HCT116 (cell line): Measurements from ENCODE around the gene LDHD. TPM values are rescaled to one million over a fixed set of nuclear protein-coding genes. Genes with fewer than 3 reads are reported as not detected.

Experiments
- ATAC-seq: fragments of 200-7000 bp; cut with Tn5 transposase; 2 replicates; pipeline ENCODE4 v1.9.1; 2020; ENCODE audit warnings: mild to moderate bottlenecking, moderate library complexity
- BruUV-seq: library from RNA; stranded (reverse); fragments of 400-500 nt; replicated peaks from 2 replicates; lab custom pipeline; 2021; lab: Mats Ljungman, UMichigan
- CTCF ChIA-PET: fragments of 300-600 bp; sonication (Branson Sonifier 250); formaldehyde crosslinking; loops from one replicate; lab custom pipeline; 2021; ENCODE audit warnings: antibody characterized with exemption; lab: Charles Lee
- POLR2A ChIA-PET: fragments of 300-600, 350-600 bp; sonication (Branson Sonifier 250); formaldehyde crosslinking; loops from one replicate; lab custom pipeline; 2021; ENCODE audit warnings: antibody characterized with exemption; lab: Charles Lee
- RAD21 ChIA-PET, 2 experiments: fragments of 300-600 bp; sonication (Branson Sonifier 250); formaldehyde crosslinking; loops; one replicate each; lab custom pipeline; 2023; ENCODE audit warnings: low total read pairs in 2 of 2; ENCODE audit not compliant: uncharacterized antibody in 2 of 2, unreplicated experiment in 2 of 2, low non-redundant PET in 1 of 2; lab: Charles Lee
- DNase-seq: peaks from one replicate; pipeline ENCODE4 v3.0.0-alpha.2; 2010; ENCODE audit warnings: low read depth, low spot score
- H2AFZ ChIP-seq: fragments of 200-600 bp; shearing (Covaris generic), sonication (generic); 2 replicates; pipeline ENCODE4 v1.6.1; 2017; ENCODE audit warnings: low read depth, mixed run types, mixed read lengths, antibody characterized with exemption, low read length; ENCODE audit not compliant: poor library complexity, severe bottlenecking
- H3K27ac ChIP-seq: 2 replicates; pipeline ENCODE4 v1.5.1; 2012; ENCODE audit warnings: low read depth, low read length
- H3K27me3 ChIP-seq: fragments of 200-600 bp; sonication (generic); 2 replicates; pipeline ENCODE4 v1.6.1; 2016; ENCODE audit warnings: mixed run types, low read length, mixed read lengths; ENCODE audit not compliant: insufficient read depth
- H3K36me3 ChIP-seq, 2 experiments: fragments of 200-500 bp in 1 of 2; fragments of 200-600 bp in 1 of 2; sonication (Bioruptor generic) in 1 of 2; sonication (generic) in 1 of 2; 2 replicates each; pipeline versions ENCODE4 v1.5.1 to v1.6.1; 2014 to 2016; ENCODE audit warnings: low read length in 2 of 2, inconsistent platforms in 1 of 2, mixed read lengths in 1 of 2, mixed run types in 1 of 2; ENCODE audit not compliant: insufficient read depth in 2 of 2, control insufficient read depth in 1 of 2
- H3K4me1 ChIP-seq, 2 experiments: fragments of 200-600 bp in 1 of 2; sonication (generic) in 1 of 2; 2 replicates each; pipeline versions ENCODE4 v1.5.1 to v1.6.1; 2012 to 2017; ENCODE audit warnings: low read length in 2 of 2, inconsistent platforms in 1 of 2, mild to moderate bottlenecking in 1 of 2, mixed read lengths in 1 of 2, mixed run types in 1 of 2, moderate library complexity in 1 of 2; ENCODE audit not compliant: insufficient read depth in 2 of 2, control insufficient read depth in 1 of 2
- H3K4me2 ChIP-seq: fragments of 200-600 bp; sonication (generic); 2 replicates; pipeline ENCODE4 v1.6.1; 2017; ENCODE audit warnings: mixed run types, low read length, mixed read lengths
- H3K4me3 ChIP-seq, 2 experiments: fragments of 200-600 bp in 1 of 2; sonication (generic) in 1 of 2; replicated peaks in 1 of 2; 2 replicates each; pipeline ENCODE4 v1.5.1; 2011 to 2016; ENCODE audit warnings: low read length in 2 of 2, control low read depth in 1 of 2, low read depth in 1 of 2, mild to moderate bottlenecking in 1 of 2, mixed read lengths in 1 of 2, mixed run types in 1 of 2
- H3K79me2 ChIP-seq: fragments of 200-600 bp; sonication (generic); 2 replicates; pipeline ENCODE4 v1.6.1; 2017; ENCODE audit warnings: mild to moderate bottlenecking, mixed run types, low read length, moderate library complexity, mixed read lengths; ENCODE audit not compliant: insufficient read depth
- H3K9ac ChIP-seq: fragments of 200-600 bp; sonication (generic); 2 replicates; pipeline ENCODE4 v1.6.1; 2016; ENCODE audit warnings: low read length, mixed read lengths
- H3K9me2 ChIP-seq: fragments of 200-600 bp; sonication (generic), shearing (Covaris generic); 2 replicates; pipeline ENCODE4 v1.6.1; 2017; ENCODE audit warnings: mixed run types, mild to moderate bottlenecking, moderate library complexity; ENCODE audit not compliant: insufficient read depth
- H3K9me3 ChIP-seq, 2 experiments: fragments of 200-500 bp in 1 of 2; fragments of 200-600 bp in 1 of 2; sonication (Bioruptor generic) in 1 of 2; sonication (generic) in 1 of 2; 2 replicates each; pipeline ENCODE4 v1.6.1; 2014 to 2017; ENCODE audit warnings: low read length in 2 of 2, mixed read lengths in 2 of 2, inconsistent platforms in 1 of 2, low read depth in 1 of 2, mild to moderate bottlenecking in 1 of 2, mixed run types in 1 of 2, moderate library complexity in 1 of 2; ENCODE audit not compliant: control insufficient read depth in 1 of 2, insufficient read depth in 1 of 2
- H4K20me1 ChIP-seq: fragments of 200-600 bp; sonication (generic), shearing (Covaris generic); 2 replicates; pipeline ENCODE4 v1.6.1; 2017; ENCODE audit warnings: mixed run types, mild to moderate bottlenecking, moderate library complexity; ENCODE audit not compliant: insufficient read depth
- CEBPB ChIP-seq: IDR thresholded peaks from 2 replicates; pipeline ENCODE4 v1.6.1; 2012; ENCODE audit warnings: low read depth
- EZH2phosphoT487 ChIP-seq: fragments of 200-600 bp; IDR thresholded peaks from 2 replicates; pipeline ENCODE4 v1.6.1; 2018; ENCODE audit warnings: antibody characterized with exemption, borderline replicate concordance
- FOSL1 ChIP-seq: IDR thresholded peaks from 2 replicates; pipeline ENCODE4 v1.6.1; 2012; ENCODE audit warnings: low read depth
- JUND ChIP-seq: IDR thresholded peaks from 2 replicates; pipeline ENCODE4 v1.6.1; 2012
- POLR2A ChIP-seq: IDR thresholded peaks from 2 replicates; pipeline ENCODE4 v1.7.0; 2011; ENCODE audit warnings: borderline replicate concordance; ENCODE audit not compliant: insufficient read depth, insufficient read length; ENCODE audit errors: extremely low read depth
- RAD21 ChIP-seq: IDR thresholded peaks from 2 replicates; pipeline ENCODE4 v1.6.1; 2012; ENCODE audit warnings: low read depth, mild to moderate bottlenecking
- SP1 ChIP-seq: IDR thresholded peaks from 2 replicates; pipeline ENCODE4 v1.6.1; 2012; ENCODE audit warnings: low read depth
- SRF ChIP-seq: IDR thresholded peaks from 2 replicates; pipeline ENCODE4 v1.6.1; 2012; ENCODE audit warnings: low read depth
- YY1 ChIP-seq: IDR thresholded peaks from 2 replicates; pipeline ENCODE4 v1.6.1; 2011; ENCODE audit warnings: low read length, low read depth, moderate library complexity, mild to moderate bottlenecking; ENCODE audit not compliant: insufficient replicate concordance; ENCODE audit errors: extremely low read depth
- ZBTB33 ChIP-seq: IDR thresholded peaks from 2 replicates; pipeline ENCODE4 v1.6.1; 2011; ENCODE audit warnings: mild to moderate bottlenecking, low read length, moderate library complexity; ENCODE audit not compliant: insufficient replicate concordance; ENCODE audit errors: extremely low read depth
- ZFX ChIP-seq: fragments of 450-650 bp; IDR thresholded peaks from 2 replicates; pipeline ENCODE4 v1.6.1; 2017
- ZNF274 ChIP-seq: fragments of 200-500 bp; sonication (Bioruptor generic); IDR thresholded peaks from 2 replicates; pipeline ENCODE4 v1.6.1; 2014; ENCODE audit warnings: mild to moderate bottlenecking, low read depth, low read length, inconsistent platforms
- intact Hi-C: fragments of 100-400 bp; cut with micrococcal nuclease; formaldehyde crosslinking; loops from 2 replicates; pipeline ENCODE4 v1.10.0; 2022
- total RNA-seq: library from RNA; stranded (reverse); gene quantifications from one replicate; pipeline ENCODE4 v1.2.1, GENCODE V29; 2021; ENCODE audit not compliant: unreplicated experiment
- TF ChIP-seq, protein P1 (sequence below): IDR thresholded peaks from 2 replicates; pipeline ENCODE4 v1.6.1; 2012
- TF ChIP-seq, protein P2 (sequence below), 3 experiments: fragments of 200-600 bp in 1 of 3; sonication (generic) in 1 of 3; IDR thresholded peaks in 2 of 3; conservative IDR thresholded peaks in 1 of 3; 2 replicates each; pipeline ENCODE4 v1.5.1; 2012 to 2017; ENCODE audit warnings: low read depth in 2 of 3, low read length in 2 of 3, antibody characterized with exemption in 1 of 3, borderline replicate concordance in 1 of 3, control low read depth in 1 of 3, mild to moderate bottlenecking in 1 of 3, mixed read lengths in 1 of 3, mixed run types in 1 of 3, moderate library complexity in 1 of 3; ENCODE audit not compliant: insufficient read depth in 1 of 3

LDHD gene
- total RNA-seq, 1 experiment from 2014 or later = 3.4 TPM

DNA sequence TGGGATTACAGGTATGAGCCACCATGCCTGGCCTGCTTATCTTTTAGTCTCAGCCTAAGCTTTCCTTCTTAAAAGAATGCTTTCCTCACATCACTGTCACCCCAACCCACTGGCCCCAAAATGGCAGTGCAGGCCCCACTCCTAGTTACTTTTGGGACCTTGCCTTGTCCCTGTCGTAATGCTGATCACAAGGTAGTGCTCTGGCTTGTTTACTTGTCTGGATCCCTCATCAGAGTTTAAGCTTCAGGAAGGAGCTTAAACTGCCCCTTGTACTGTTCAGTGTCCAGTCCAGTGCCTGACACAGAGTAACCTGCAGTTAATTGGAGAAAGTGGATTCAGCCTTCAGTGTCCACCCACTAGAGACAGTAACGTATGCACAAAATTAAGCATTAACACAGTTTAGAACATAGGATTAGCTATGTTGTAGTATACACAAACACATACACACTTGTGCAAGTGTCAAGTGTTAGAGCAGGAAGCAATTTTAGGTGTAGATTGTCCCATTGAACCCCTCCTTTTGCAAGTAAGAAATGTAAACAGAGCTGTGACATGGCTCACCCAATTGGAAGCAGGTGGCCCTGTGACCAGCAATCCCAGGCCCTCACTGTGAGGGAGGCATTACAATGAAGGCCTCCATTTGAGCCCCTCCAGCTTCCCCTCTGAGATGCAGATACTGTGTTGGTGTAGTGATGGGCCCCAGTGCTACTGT lies 44.2 kb downstream of the LDHD start (continued):
- TF ChIP-seq ZBTB33 (no peak), JUND (no peak), FOSL1 (no peak), POLR2A (no peak)

DNA sequence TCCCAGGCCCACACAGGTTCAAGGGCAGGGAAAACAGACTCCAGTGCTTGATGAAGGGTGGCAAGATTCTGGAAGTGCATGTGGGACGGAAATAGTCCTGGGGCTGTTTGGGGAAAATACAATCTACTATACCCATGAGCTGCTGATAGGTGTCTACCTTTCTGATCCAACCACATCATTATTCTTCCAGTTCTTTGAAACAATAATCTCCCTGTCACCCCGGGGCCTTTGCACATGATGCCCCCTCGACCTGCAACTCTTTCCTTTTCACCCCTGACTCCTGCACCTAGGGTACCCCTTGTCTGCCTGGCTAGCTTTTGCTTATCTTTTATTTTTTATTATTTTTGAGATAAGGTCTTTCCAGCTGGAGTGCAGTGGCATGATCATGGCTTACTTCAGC lies 45.0 kb downstream of the LDHD start:
- Histone ChIP-seq H3K9me2 (no peaks in the 10 kb centered on the region), H4K20me1 (no peaks in the 10 kb centered on the region), H2AFZ (no peak overlapping the region), H3K4me1 (no peaks in the 10 kb centered on the region), H3K27me3 (no peaks in the 10 kb centered on the region), H3K9me3 (no peaks in the 10 kb centered on the region), H3K4me2 (no peak overlapping the region), H3K27ac (no peak overlapping the region), H3K9ac (no peak overlapping the region), H3K79me2 (peaks cover 70% of the 10 kb centered on the region), H3K36me3 (no peaks in the 10 kb centered on the region), H3K4me3 (no peak overlapping the region)
- ATAC-seq = no peak
- intact Hi-C loops = no loop called here
- no TSS peak for BruUV-seq
- ChIA-PET RAD21 (no interaction called here), CTCF (no interaction called here), POLR2A (no interaction called here)
- TF ChIP-seq, protein P1, sequence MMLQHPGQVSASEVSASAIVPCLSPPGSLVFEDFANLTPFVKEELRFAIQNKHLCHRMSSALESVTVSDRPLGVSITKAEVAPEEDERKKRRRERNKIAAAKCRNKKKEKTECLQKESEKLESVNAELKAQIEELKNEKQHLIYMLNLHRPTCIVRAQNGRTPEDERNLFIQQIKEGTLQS = no peak
- no peak for TF ChIP-seq ZFX
- no peak for TF ChIP-seq RAD21
- TF ChIP-seq ZNF274 = no peak
- TF ChIP-seq SP1 = no peak
- TF ChIP-seq YY1 = no peak
- TF ChIP-seq, protein P2, sequence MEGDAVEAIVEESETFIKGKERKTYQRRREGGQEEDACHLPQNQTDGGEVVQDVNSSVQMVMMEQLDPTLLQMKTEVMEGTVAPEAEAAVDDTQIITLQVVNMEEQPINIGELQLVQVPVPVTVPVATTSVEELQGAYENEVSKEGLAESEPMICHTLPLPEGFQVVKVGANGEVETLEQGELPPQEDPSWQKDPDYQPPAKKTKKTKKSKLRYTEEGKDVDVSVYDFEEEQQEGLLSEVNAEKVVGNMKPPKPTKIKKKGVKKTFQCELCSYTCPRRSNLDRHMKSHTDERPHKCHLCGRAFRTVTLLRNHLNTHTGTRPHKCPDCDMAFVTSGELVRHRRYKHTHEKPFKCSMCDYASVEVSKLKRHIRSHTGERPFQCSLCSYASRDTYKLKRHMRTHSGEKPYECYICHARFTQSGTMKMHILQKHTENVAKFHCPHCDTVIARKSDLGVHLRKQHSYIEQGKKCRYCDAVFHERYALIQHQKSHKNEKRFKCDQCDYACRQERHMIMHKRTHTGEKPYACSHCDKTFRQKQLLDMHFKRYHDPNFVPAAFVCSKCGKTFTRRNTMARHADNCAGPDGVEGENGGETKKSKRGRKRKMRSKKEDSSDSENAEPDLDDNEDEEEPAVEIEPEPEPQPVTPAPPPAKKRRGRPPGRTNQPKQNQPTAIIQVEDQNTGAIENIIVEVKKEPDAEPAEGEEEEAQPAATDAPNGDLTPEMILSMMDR (IDR thresholded peaks at IDR 0.05 in 2 of 3, conservative IDR thresholded peaks at IDR 0.05 in 1 of 3; ENCODE audit: borderline replicate concordance in 1 of 3, insufficient read depth in 1 of 3, low read depth in 2 of 3, low read length in 2 of 3) = no peak
- TF ChIP-seq EZH2phosphoT487 = no peak
- no peak for TF ChIP-seq SRF
- TF ChIP-seq CEBPB = no peak
- DNase-seq = no peak
